ENCODE data around the gene ACTN1.

The ACTN1 gene

DNA sequence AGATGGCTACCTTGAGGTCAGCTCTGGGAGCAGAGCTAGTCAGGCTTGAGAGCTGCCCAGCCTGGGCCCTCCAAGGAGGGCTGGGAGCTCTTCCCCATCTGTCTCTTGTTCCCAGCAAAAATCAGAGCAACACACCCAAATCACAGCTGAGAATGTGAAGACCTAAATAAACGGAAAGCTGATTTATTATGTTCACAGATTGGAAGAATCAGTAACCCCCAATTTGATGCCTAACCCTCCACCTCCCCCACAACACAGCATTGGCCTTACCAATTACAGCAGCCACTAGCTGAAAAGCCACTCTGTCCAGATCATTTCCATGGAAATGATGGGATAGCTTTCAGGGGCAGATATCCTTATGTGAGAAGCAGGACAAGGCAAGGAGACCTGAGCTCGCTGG is 7.1 kb upstream of the ACTN1 start:
- TF ChIP-seq CTCF (IDR thresholded peaks at IDR 0.05): no peak
- Histone ChIP-seq H3K4me3 (ENCODE audit: low read depth in 1 of 2, low read length in 1 of 2) (no peak overlapping the region), H3K27ac (no peak overlapping the region), H3K27me3 (no peaks in the 10 kb centered on the region), H3K9me3 (no peaks in the 10 kb centered on the region), H3K36me3 (no peaks in the 10 kb centered on the region), H3K4me1 (ENCODE audit: control insufficient read depth in 1 of 2, insufficient read depth in 1 of 2, low read depth in 1 of 2, low read length in 1 of 2) (no peaks in the 10 kb centered on the region)

- H3K27ac ChIP-seq: no peak overlapping the region
- peaks cover 9 to 12% of the 10 kb centered on the region in 2 experiments for H3K4me1 ChIP-seq (ENCODE audit: control insufficient read depth in 1 of 2, insufficient read depth in 1 of 2, low read depth in 1 of 2, low read length in 1 of 2)
- no peak for TF ChIP-seq CTCF (IDR thresholded peaks at IDR 0.05)
- H3K9me3 ChIP-seq: no peaks in the 10 kb centered on the region
- H3K36me3 ChIP-seq: no peaks in the 10 kb centered on the region
- H3K27me3 ChIP-seq: no peaks in the 10 kb centered on the region
- no peak overlapping the region for H3K4me3 ChIP-seq (ENCODE audit: low read depth in 1 of 2, low read length in 1 of 2)
Measured at GRCh38 chr14:68984686-68985085, 5.6 kb upstream of the ACTN1 start.

DNA sequence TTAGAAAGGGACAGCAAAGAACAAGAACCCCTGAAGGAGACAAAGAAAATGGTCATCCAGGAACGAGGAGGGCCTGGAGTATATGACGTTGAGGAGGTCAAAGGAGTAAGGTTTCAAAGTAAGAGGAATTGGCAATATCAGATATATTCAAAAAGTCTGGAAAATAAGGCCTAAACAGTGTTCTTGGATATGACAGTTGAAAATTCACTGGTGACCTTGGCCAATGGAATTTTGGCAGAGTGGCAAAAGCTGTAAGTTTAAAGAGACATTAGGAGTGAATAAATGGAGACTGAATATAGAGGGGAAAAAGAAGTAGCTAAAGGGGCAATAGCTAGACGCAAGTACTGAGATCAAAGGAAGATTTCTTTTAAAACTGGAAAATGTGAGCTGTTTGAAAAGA is 4.1 kb upstream of the ACTN1 start:
- H3K4me1 ChIP-seq (ENCODE audit: control insufficient read depth in 1 of 2, insufficient read depth in 1 of 2, low read depth in 1 of 2, low read length in 1 of 2): peaks cover 9 to 14% of the 10 kb centered on the region in 2 experiments
- H3K9me3 ChIP-seq: no peaks in the 10 kb centered on the region
- TF ChIP-seq CTCF (IDR thresholded peaks at IDR 0.05): no peak
- H3K27ac ChIP-seq: no peak overlapping the region
- H3K4me3 ChIP-seq (ENCODE audit: low read depth in 1 of 2, low read length in 1 of 2): no peak overlapping the region
- H3K36me3 ChIP-seq: no peaks in the 10 kb centered on the region
- no peaks in the 10 kb centered on the region for H3K27me3 ChIP-seq

DNA sequence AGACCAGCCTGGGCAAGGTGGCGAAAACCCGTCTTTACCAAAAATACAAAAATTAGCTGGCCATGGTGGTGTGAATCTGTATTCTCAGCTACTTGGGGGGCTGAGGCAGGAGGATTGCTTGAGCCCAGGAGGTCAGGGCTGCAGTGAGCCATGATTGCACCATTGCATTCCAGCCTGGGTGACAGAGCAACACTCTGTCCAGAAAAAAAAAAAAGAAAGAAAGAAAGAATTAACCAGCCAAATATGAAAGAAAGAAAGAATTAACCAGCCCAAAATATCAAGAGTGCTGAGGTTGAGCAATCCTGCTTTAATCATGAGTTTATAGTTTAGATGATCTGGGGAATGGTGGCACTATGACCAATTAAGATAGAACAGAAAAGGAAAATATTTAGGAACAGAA is 3.5 kb upstream of the ACTN1 start:
- Histone ChIP-seq H3K27me3 (no peaks in the 10 kb centered on the region), H3K9me3 (no peaks in the 10 kb centered on the region), H3K4me3 (ENCODE audit: low read depth in 1 of 2, low read length in 1 of 2) (no peak overlapping the region), H3K4me1 (ENCODE audit: control insufficient read depth in 1 of 2, insufficient read depth in 1 of 2, low read depth in 1 of 2, low read length in 1 of 2) (peaks cover 9 to 14% of the 10 kb centered on the region in 2 experiments), H3K36me3 (no peaks in the 10 kb centered on the region), H3K27ac (no peak overlapping the region)
- TF ChIP-seq CTCF (IDR thresholded peaks at IDR 0.05): no peak

- no peak overlapping the region for H3K27ac ChIP-seq
- no peaks in the 10 kb centered on the region for H3K36me3 ChIP-seq
- no peaks in the 10 kb centered on the region for H3K9me3 ChIP-seq
- H3K27me3 ChIP-seq: no peaks in the 10 kb centered on the region
- TF ChIP-seq CTCF (IDR thresholded peaks at IDR 0.05): no peak
- H3K4me3 ChIP-seq (ENCODE audit: low read depth in 1 of 2, low read length in 1 of 2): no peak overlapping the region
- peaks cover 18 to 23% of the 10 kb centered on the region in 2 experiments for H3K4me1 ChIP-seq (ENCODE audit: control insufficient read depth in 1 of 2, insufficient read depth in 1 of 2, low read depth in 1 of 2, low read length in 1 of 2)
Measured at GRCh38 chr14:68981539-68981976, 2.5 kb upstream of the ACTN1 start.

DNA sequence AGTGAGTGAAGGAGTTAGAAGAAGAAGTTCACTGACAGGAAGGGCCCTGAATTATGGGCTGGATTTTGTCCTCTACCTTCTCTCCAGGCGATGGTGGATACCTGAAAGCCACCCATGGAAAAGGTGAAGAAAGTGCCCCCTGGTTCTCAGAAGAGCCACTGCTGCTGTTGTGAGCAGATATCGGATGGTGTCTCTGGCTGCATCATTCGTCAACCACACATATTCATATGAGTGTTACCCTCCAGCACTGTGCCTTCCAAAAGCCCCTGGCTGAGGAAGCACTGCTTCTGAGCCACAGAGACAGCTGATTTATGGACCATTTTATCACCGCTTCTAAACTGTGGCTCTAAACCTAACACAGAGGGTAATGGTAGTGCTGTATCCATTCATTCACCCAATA is 2.0 kb upstream of the ACTN1 start:
- Histone ChIP-seq H3K27ac (no peak overlapping the region), H3K36me3 (no peaks in the 10 kb centered on the region), H3K4me3 (ENCODE audit: low read depth in 1 of 2, low read length in 1 of 2) (no peak overlapping the region), H3K27me3 (no peaks in the 10 kb centered on the region), H3K9me3 (no peaks in the 10 kb centered on the region), H3K4me1 (ENCODE audit: control insufficient read depth in 1 of 2, insufficient read depth in 1 of 2, low read depth in 1 of 2, low read length in 1 of 2) (peaks cover 22 to 27% of the 10 kb centered on the region in 2 experiments)
- TF ChIP-seq CTCF (IDR thresholded peaks at IDR 0.05): no peak
